ENCODE data around the gene LGALS9C. TPM values are rescaled to one million over a fixed set of nuclear protein-coding genes. Genes with fewer than 3 reads are reported as not detected.
"Not testable (repeated sequence)": the region's sequence is repeated elsewhere in the genome, so short reads cannot be mapped to it uniquely, and the experiment has no call there.

Gene LGALS9C
- total RNA-seq, 1 experiment from 2014 or later: not detected

- H3K27ac Mint-ChIP-seq (ENCODE audit: low read depth, unreplicated experiment); H3K4me3 Mint-ChIP-seq (ENCODE audit: unreplicated experiment); intact Hi-C loops (cut with micrococcal nuclease); H3K36me3 Mint-ChIP-seq (ENCODE audit: insufficient read depth, unreplicated experiment); POLR2A ChIA-PET; BruUV-seq (replicated peaks); H3K27me3 Mint-ChIP-seq (ENCODE audit: insufficient read depth, unreplicated experiment); H3K9me3 Mint-ChIP-seq (ENCODE audit: unreplicated experiment); H3K4me1 Mint-ChIP-seq (ENCODE audit: insufficient read depth, unreplicated experiment); CTCF ChIA-PET: not testable (repeated sequence)
- peak; percentile 1 for DNase-seq (ENCODE audit: unreplicated experiment)
Observed at GRCh38 chr17:18492712-18493480, 16.3 kb downstream of the LGALS9C start.

GRCh38 chr17:18494250-18494768, 17.7 kb downstream of the LGALS9C start:
- BruUV-seq (replicated peaks); intact Hi-C loops (cut with micrococcal nuclease); H3K27me3 Mint-ChIP-seq (ENCODE audit: insufficient read depth, unreplicated experiment); H3K27ac Mint-ChIP-seq (ENCODE audit: low read depth, unreplicated experiment); H3K4me1 Mint-ChIP-seq (ENCODE audit: insufficient read depth, unreplicated experiment); CTCF ChIA-PET; H3K9me3 Mint-ChIP-seq (ENCODE audit: unreplicated experiment); POLR2A ChIA-PET; H3K4me3 Mint-ChIP-seq (ENCODE audit: unreplicated experiment); DNase-seq (ENCODE audit: unreplicated experiment); H3K36me3 Mint-ChIP-seq (ENCODE audit: insufficient read depth, unreplicated experiment): not testable (repeated sequence)

GRCh38 chr17:18497044-18497443, 20.5 kb downstream of the LGALS9C start:
- H3K36me3 Mint-ChIP-seq (ENCODE audit: insufficient read depth, unreplicated experiment); H3K4me1 Mint-ChIP-seq (ENCODE audit: insufficient read depth, unreplicated experiment); POLR2A ChIA-PET; H3K4me3 Mint-ChIP-seq (ENCODE audit: unreplicated experiment); CTCF ChIA-PET; H3K9me3 Mint-ChIP-seq (ENCODE audit: unreplicated experiment); BruUV-seq (replicated peaks); intact Hi-C loops (cut with micrococcal nuclease); H3K27ac Mint-ChIP-seq (ENCODE audit: low read depth, unreplicated experiment); DNase-seq (ENCODE audit: unreplicated experiment); H3K27me3 Mint-ChIP-seq (ENCODE audit: insufficient read depth, unreplicated experiment): not testable (repeated sequence)

- DNase-seq (ENCODE audit: unreplicated experiment); BruUV-seq (replicated peaks); H3K4me3 Mint-ChIP-seq (ENCODE audit: unreplicated experiment); H3K27ac Mint-ChIP-seq (ENCODE audit: low read depth, unreplicated experiment); H3K4me1 Mint-ChIP-seq (ENCODE audit: insufficient read depth, unreplicated experiment); H3K9me3 Mint-ChIP-seq (ENCODE audit: unreplicated experiment); H3K36me3 Mint-ChIP-seq (ENCODE audit: insufficient read depth, unreplicated experiment); CTCF ChIA-PET; POLR2A ChIA-PET; intact Hi-C loops (cut with micrococcal nuclease); H3K27me3 Mint-ChIP-seq (ENCODE audit: insufficient read depth, unreplicated experiment): not testable (repeated sequence)
Observed at GRCh38 chr17:18499100-18499499, 22.5 kb downstream of the LGALS9C start.

- H3K27me3 Mint-ChIP-seq (ENCODE audit: insufficient read depth, unreplicated experiment); BruUV-seq (replicated peaks); intact Hi-C loops (cut with micrococcal nuclease); POLR2A ChIA-PET; H3K4me1 Mint-ChIP-seq (ENCODE audit: insufficient read depth, unreplicated experiment); H3K27ac Mint-ChIP-seq (ENCODE audit: low read depth, unreplicated experiment); H3K9me3 Mint-ChIP-seq (ENCODE audit: unreplicated experiment); H3K4me3 Mint-ChIP-seq (ENCODE audit: unreplicated experiment); CTCF ChIA-PET; DNase-seq (ENCODE audit: unreplicated experiment); H3K36me3 Mint-ChIP-seq (ENCODE audit: insufficient read depth, unreplicated experiment): not testable (repeated sequence)
Observed at GRCh38 chr17:18499756-18500155, 23.2 kb downstream of the LGALS9C start.

DNA sequence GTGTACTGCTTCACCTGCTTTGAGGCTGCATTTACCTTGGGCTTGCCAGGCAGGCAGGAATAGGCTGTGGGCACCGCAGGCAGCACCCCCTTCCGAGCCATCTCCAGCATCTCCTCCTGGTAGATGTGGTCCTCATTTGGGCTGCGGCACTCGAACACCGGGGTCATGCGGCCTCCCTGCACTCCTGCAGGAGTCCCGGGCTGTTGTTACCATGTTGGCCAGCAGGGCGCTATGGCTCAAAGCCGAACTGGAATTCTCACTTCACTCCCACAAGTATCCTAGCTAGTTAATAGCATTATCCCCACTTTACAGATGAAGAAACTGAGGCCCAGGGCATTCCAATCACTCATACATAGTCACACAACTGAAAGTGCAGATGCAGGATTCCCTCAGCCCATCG, 23.7 kb downstream of the LGALS9C start:
- intact Hi-C loops (cut with micrococcal nuclease); DNase-seq (ENCODE audit: unreplicated experiment); CTCF ChIA-PET; H3K9me3 Mint-ChIP-seq (ENCODE audit: unreplicated experiment); H3K27ac Mint-ChIP-seq (ENCODE audit: low read depth, unreplicated experiment); H3K36me3 Mint-ChIP-seq (ENCODE audit: insufficient read depth, unreplicated experiment); H3K4me1 Mint-ChIP-seq (ENCODE audit: insufficient read depth, unreplicated experiment); POLR2A ChIA-PET; H3K27me3 Mint-ChIP-seq (ENCODE audit: insufficient read depth, unreplicated experiment); BruUV-seq (replicated peaks); H3K4me3 Mint-ChIP-seq (ENCODE audit: unreplicated experiment): not testable (repeated sequence)

DNA sequence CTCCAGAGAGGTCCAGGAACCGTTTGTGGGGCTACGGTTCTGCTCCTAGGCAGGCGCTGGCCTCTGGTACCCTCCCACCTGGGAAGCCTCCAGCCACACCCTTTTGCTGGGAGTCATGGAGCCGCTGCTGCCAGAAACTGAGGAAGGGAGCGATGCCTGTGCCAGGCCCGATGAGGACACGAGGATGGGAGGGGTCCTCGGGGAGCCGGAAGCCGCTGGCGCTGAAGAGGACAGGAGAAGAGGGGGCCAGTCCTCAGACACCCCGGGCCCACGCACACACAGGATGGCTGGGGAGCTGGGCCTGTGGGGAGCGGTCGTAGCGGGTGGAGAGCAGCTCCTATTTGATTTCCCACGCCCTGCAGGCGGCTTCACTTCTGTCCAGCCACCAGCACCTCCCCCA, 24.2 kb downstream of the LGALS9C start:
- CTCF ChIA-PET; H3K4me1 Mint-ChIP-seq (ENCODE audit: insufficient read depth, unreplicated experiment): not testable (repeated sequence)

DNA sequence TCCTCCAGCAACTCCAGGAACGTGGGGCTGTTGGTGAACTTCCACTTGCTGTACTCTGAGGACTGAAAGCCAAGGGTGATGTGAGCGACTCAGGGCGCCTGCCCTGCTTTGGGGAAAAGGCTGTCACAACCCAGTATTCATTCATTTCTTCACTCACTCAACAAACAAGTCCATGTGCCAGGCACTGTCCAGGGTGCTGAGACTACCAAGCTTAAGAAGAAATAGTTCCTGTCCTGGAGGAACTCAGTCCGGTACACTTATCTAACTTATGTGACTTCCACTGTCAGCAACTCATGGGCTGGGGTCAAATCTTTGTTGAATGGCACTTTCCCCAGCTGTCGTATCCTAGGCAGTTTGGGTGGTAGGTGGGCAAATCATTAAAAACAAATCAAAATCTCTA, 26.6 kb downstream of the LGALS9C start:
- POLR2A ChIA-PET; CTCF ChIA-PET; H3K27me3 Mint-ChIP-seq (ENCODE audit: insufficient read depth, unreplicated experiment); H3K36me3 Mint-ChIP-seq (ENCODE audit: insufficient read depth, unreplicated experiment); DNase-seq (ENCODE audit: unreplicated experiment); intact Hi-C loops (cut with micrococcal nuclease); BruUV-seq (replicated peaks); H3K9me3 Mint-ChIP-seq (ENCODE audit: unreplicated experiment); H3K4me3 Mint-ChIP-seq (ENCODE audit: unreplicated experiment); H3K4me1 Mint-ChIP-seq (ENCODE audit: insufficient read depth, unreplicated experiment); H3K27ac Mint-ChIP-seq (ENCODE audit: low read depth, unreplicated experiment): not testable (repeated sequence)

More for the DNA sequence above, 24.2 kb downstream of the LGALS9C start:
- H3K9me3 Mint-ChIP-seq (ENCODE audit: unreplicated experiment); H3K36me3 Mint-ChIP-seq (ENCODE audit: insufficient read depth, unreplicated experiment); BruUV-seq (replicated peaks); H3K4me3 Mint-ChIP-seq (ENCODE audit: unreplicated experiment); POLR2A ChIA-PET; H3K27ac Mint-ChIP-seq (ENCODE audit: low read depth, unreplicated experiment); H3K27me3 Mint-ChIP-seq (ENCODE audit: insufficient read depth, unreplicated experiment); intact Hi-C loops (cut with micrococcal nuclease); DNase-seq (ENCODE audit: unreplicated experiment): not testable (repeated sequence)

DNA sequence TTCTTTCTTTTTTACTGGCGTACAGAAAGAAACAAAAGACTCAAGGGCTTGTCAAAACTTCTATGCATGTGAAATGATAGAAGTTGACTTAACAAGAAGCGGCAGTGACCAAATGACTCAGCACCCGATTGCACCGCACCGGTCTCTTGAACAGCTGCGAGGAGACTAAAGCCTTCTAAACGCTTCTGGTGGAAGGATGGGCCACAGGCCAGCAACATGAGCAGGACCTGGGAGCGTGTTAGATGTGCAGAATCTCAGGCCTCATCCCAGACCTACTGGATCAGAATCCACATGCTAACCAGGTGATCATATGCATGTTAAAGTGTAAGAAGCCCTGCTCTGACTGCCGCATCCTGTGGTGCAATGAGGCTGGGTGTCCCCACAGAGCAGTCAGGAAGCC, 31.1 kb downstream of the LGALS9C start:
- H3K9me3 Mint-ChIP-seq (ENCODE audit: unreplicated experiment); H3K27ac Mint-ChIP-seq (ENCODE audit: low read depth, unreplicated experiment); POLR2A ChIA-PET; DNase-seq (ENCODE audit: unreplicated experiment); CTCF ChIA-PET; H3K4me1 Mint-ChIP-seq (ENCODE audit: insufficient read depth, unreplicated experiment); H3K27me3 Mint-ChIP-seq (ENCODE audit: insufficient read depth, unreplicated experiment); intact Hi-C loops (cut with micrococcal nuclease); H3K4me3 Mint-ChIP-seq (ENCODE audit: unreplicated experiment); H3K36me3 Mint-ChIP-seq (ENCODE audit: insufficient read depth, unreplicated experiment); BruUV-seq (replicated peaks): not testable (repeated sequence)

GRCh38 chr17:18508667-18509066, 32.1 kb downstream of the LGALS9C start:
- DNase-seq (ENCODE audit: unreplicated experiment); H3K27me3 Mint-ChIP-seq (ENCODE audit: insufficient read depth, unreplicated experiment); H3K36me3 Mint-ChIP-seq (ENCODE audit: insufficient read depth, unreplicated experiment); POLR2A ChIA-PET; BruUV-seq (replicated peaks); H3K27ac Mint-ChIP-seq (ENCODE audit: low read depth, unreplicated experiment); H3K4me3 Mint-ChIP-seq (ENCODE audit: unreplicated experiment); H3K9me3 Mint-ChIP-seq (ENCODE audit: unreplicated experiment); H3K4me1 Mint-ChIP-seq (ENCODE audit: insufficient read depth, unreplicated experiment); CTCF ChIA-PET; intact Hi-C loops (cut with micrococcal nuclease): not testable (repeated sequence)
